Measurements from ENCODE around the gene MRPL52. TPM values are rescaled to one million over a fixed set of nuclear protein-coding genes. Genes with fewer than 3 reads are reported as not detected.

MRPL52 gene
- total and polyA plus RNA-seq, 2 donors (not counting 3 experiments of a cell fraction or from before 2014, with no cell fraction given), result 81.1 to 174 TPM

DNA sequence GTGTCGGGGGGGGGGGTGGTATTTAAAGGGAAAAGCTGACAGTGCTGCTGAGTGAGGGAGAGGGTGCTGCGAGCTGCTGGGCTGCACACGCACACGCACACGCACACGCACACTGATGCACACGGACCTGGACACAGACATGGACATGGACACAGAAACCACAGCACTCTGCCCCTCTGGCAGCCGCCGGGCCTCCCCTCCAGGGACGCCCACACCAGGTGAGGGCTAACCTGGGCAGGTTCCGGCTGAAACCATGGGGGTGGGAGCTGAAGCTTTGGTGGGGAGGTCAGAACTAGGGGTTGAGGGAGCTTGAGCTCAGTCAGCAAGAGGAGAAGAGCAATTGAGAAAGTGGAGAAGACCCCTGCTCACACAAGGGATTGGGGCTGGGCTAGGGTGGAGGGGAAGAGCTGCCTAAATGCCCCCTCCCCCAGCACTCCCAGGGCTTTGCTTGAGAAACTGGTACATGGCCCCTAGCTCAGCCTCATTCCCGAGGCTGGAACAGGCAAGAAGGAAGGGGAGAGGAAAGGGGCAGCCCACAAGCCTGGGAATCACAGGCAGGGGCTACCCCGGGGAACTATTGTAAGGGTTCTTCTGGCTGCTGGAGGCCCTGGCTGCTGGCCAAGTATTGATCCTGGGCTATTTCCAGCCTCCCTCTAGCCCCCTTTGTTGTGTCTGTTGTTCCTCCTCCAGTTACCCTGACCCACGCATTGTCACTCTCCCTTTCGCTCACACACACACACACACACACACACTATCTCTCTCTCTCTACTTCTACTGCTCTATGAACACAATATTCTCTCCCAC, 53.7 kb downstream of the MRPL52 start, which contains the start of gene REM2:
Gene REM2 (plus strand): TSS at position 50 of the 804 bp plus-strand sequence. CDS start 66 bp downstream, at position 116.
- no peaks in the 10 kb centered on the region for H3K4me1 ChIP-seq (ENCODE audit: control insufficient read depth, extremely low read depth, insufficient read depth, low read length)
- no peaks in the 10 kb centered on the region for H3K27me3 ChIP-seq (ENCODE audit: control insufficient read depth in 2 of 2, insufficient read depth in 2 of 2, low read length in 2 of 2)
- no peaks in the 10 kb centered on the region for H3K9me3 ChIP-seq (replicated peaks; ENCODE audit: control insufficient read depth, insufficient read depth, low read length)
- POLR2A ChIA-PET, result interaction anchor here (1.4 kb wide), 1 partner anchor 61 kb away, joined by 3 read pairs; no protein-coding TSS in a partner anchor
- no peak within 1 kb of the TSS for H3K27ac ChIP-seq (ENCODE audit: insufficient read depth, low read depth, low read length)
- H3K9me1 ChIP-seq (replicated peaks; ENCODE audit: control insufficient read depth, extremely low read depth, insufficient read depth, low read length), result no peaks in the 10 kb centered on the region
- CTCF ChIA-PET, result interaction anchor here (0.9 to 11.4 kb wide), 5 partner anchors 10 to 324 kb away, joined by 3 to 80 read pairs (median 14); partner anchors contain the start of gene LRP10
- no peak within 1 kb of the TSS for H2AFZ ChIP-seq (ENCODE audit: low read depth, low read length)
- DNase-seq (ENCODE audit: low read depth, low spot score), result no peak
- dilution Hi-C loops (cut with MboI; ENCODE audit: extremely low pct_ligation_motif_present, low sequenced_read_pairs) (no loop called here), intact Hi-C loops (cut with micrococcal nuclease) (no loop called here)
- H3K4me2 ChIP-seq (ENCODE audit: insufficient read depth, low read length), result no peak within 1 kb of the TSS
- H3K9ac ChIP-seq (replicated peaks; ENCODE audit: extremely low read depth, insufficient read depth, low read length), result no peak within 1 kb of the TSS
- H3K4me3 ChIP-seq (replicated peaks in 1 of 3; ENCODE audit: insufficient read depth in 1 of 3, low read depth in 1 of 3, low read length in 3 of 3), result no peak within 1 kb of the TSS
- H4K20me1 ChIP-seq (replicated peaks; ENCODE audit: control insufficient read depth, extremely low read depth, insufficient read depth, low read length), result no peaks in the 10 kb centered on the region
- BruUV-seq (replicated peaks), result no TSS peak
- H3K36me3 ChIP-seq (ENCODE audit: control insufficient read depth in 2 of 2, extremely low read depth in 1 of 2, insufficient read depth in 2 of 2, low read length in 2 of 2), result peaks cover 0 to 4% of the 10 kb centered on the region in 2 experiments
- FAIRE-seq, result no peak
- no peaks in the 10 kb centered on the region for H3K79me2 ChIP-seq (ENCODE audit: control insufficient read depth, insufficient read depth, low read length)
- TF ChIP-seq MYC (IDR thresholded peaks at IDR 0.05; ENCODE audit: low read depth, low read length), result no peak
- no peak for TF ChIP-seq FOS (IDR thresholded peaks at IDR 0.05; ENCODE audit: borderline replicate concordance, insufficient read depth, low read length)
- TF ChIP-seq, protein P1, sequence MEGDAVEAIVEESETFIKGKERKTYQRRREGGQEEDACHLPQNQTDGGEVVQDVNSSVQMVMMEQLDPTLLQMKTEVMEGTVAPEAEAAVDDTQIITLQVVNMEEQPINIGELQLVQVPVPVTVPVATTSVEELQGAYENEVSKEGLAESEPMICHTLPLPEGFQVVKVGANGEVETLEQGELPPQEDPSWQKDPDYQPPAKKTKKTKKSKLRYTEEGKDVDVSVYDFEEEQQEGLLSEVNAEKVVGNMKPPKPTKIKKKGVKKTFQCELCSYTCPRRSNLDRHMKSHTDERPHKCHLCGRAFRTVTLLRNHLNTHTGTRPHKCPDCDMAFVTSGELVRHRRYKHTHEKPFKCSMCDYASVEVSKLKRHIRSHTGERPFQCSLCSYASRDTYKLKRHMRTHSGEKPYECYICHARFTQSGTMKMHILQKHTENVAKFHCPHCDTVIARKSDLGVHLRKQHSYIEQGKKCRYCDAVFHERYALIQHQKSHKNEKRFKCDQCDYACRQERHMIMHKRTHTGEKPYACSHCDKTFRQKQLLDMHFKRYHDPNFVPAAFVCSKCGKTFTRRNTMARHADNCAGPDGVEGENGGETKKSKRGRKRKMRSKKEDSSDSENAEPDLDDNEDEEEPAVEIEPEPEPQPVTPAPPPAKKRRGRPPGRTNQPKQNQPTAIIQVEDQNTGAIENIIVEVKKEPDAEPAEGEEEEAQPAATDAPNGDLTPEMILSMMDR (IDR thresholded peaks at IDR 0.05; ENCODE audit: extremely low read depth in 1 of 2, insufficient read depth in 1 of 2, low read depth in 1 of 2, low read length in 2 of 2), result no peak
- TF ChIP-seq POLR2AphosphoS5 (IDR thresholded peaks at IDR 0.05; ENCODE audit: insufficient read depth, low read depth, low read length), result no peak
- TF ChIP-seq JUN (IDR thresholded peaks at IDR 0.05; ENCODE audit: borderline replicate concordance, insufficient read depth, insufficient read length, low read depth), result no peak
- no peak for TF ChIP-seq POLR2A (IDR thresholded peaks at IDR 0.05; ENCODE audit: low read depth, low read length)
- TF ChIP-seq, protein P2, sequence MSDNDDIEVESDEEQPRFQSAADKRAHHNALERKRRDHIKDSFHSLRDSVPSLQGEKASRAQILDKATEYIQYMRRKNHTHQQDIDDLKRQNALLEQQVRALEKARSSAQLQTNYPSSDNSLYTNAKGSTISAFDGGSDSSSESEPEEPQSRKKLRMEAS (IDR thresholded peaks at IDR 0.05; ENCODE audit: insufficient read depth, insufficient read length), result no peak
- TF ChIP-seq EZH2 (IDR thresholded peaks at IDR 0.05; ENCODE audit: borderline replicate concordance, low read depth, low read length, severe bottlenecking), result no peak
- TF ChIP-seq GATA2 (IDR thresholded peaks at IDR 0.05; ENCODE audit: insufficient read depth, insufficient read length, low read depth, low read length), result no peak
